ENCODE measurements around the gene PI16.

Gene PI16

GRCh38 chr6:37008484-37009465 lies 54.2 kb downstream of the PI16 start:
- no peak for DNase-seq (ENCODE audit: low read depth)
- TF ChIP-seq CTCF (IDR thresholded peaks at IDR 0.05; ENCODE audit: control insufficient read depth, extremely low read depth, insufficient read depth): no peak
- H3K4me3 ChIP-seq (ENCODE audit: low read depth, low read length): no peak overlapping the region

- DNase-seq (ENCODE audit: low read depth): no peak
- TF ChIP-seq CTCF (IDR thresholded peaks at IDR 0.05; ENCODE audit: control insufficient read depth, extremely low read depth, insufficient read depth): no peak
- H3K4me3 ChIP-seq (ENCODE audit: low read depth, low read length): no peak overlapping the region
Measured at GRCh38 chr6:37010402-37010892, 55.9 kb downstream of the PI16 start.

GRCh38 chr6:37011656-37012378 lies 57.3 kb downstream of the PI16 start:
- no peak overlapping the region for H3K4me3 ChIP-seq (ENCODE audit: low read depth, low read length)
- DNase-seq (ENCODE audit: low read depth): no peak
- no peak for TF ChIP-seq CTCF (IDR thresholded peaks at IDR 0.05; ENCODE audit: control insufficient read depth, extremely low read depth, insufficient read depth)

GRCh38 chr6:37013516-37014491 lies 59.3 kb downstream of the PI16 start:
- TF ChIP-seq CTCF (IDR thresholded peaks at IDR 0.05; ENCODE audit: control insufficient read depth, extremely low read depth, insufficient read depth): no peak
- no peak overlapping the region for H3K4me3 ChIP-seq (ENCODE audit: low read depth, low read length)
- no peak for DNase-seq (ENCODE audit: low read depth)

Data from LNCaP clone FGC (cell line).